Activated T-cell treated with anti-CD3 and anti-CD28 coated beads for 48 hours (primary cell): ENCODE measurements around the gene UBA1.

Source experiments
- DNase-seq: peaks from one replicate; pipeline ENCODE4 v3.0.0-alpha.2; 2020; ENCODE audit warnings: low read depth

The UBA1 gene

DNA sequence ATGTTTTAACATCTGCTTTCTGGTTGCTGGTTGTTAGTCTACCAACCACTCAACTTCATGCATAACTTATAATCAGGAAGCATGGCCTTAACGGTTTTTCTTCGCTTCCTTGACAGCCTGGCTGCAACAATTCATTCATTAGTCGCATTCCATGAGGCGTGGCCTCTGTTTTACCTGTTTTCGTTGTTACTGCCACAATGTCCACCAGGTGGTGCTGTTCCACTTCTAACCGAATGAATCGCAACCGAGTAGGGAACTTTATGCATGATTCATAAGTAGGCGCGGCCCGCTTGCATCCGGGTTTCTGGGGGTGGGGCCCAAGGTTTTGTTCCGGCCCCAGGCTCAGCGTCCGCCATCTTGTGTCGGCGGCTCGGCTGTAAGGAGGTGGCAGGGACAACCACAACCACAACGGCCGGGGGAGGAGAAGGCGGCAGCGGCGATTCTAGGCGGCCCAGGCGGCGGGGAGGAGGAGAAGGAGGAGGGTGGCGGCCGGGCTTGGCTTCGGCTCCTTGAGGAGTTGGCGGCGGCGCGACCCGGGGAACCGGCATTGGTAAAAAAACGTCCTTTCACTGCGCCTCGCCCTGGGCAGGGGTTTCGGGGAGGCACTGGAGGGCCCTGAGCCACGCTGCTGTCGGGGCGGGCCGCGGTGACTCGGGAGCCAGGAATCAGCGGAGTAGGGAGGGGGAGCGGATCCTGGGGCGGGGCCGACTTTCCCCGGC, at the start of gene UBA1:
TSS of gene UBA1 (plus strand) at position 355 of the 719 bp plus-strand sequence. CDS start 4,974 bp downstream, outside the sequence.
- peak; percentile 83 for DNase-seq

- no peak for DNase-seq
Observed at GRCh38 chrX:47143894-47144625, 49.6 kb upstream of the UBA1 start.

GRCh38 chrX:47144626-47145394, 48.8 kb upstream of the UBA1 start, which contains the start of the genes NDUFB11 and RBM10:
TSS of gene NDUFB11 (minus strand) at chrX:47144702. CDS start at chrX:47144679, 23 bp downstream.
TSS of gene RBM10 (plus strand) at chrX:47145221. CDS start at chrX:47147482, 2,261 bp downstream.
- DNase-seq: peak; percentile 84

- no peak for DNase-seq
Observed at GRCh38 chrX:47145395-47146120, 48.1 kb upstream of the UBA1 start.

GRCh38 chrX:47146121-47146935, 47.3 kb upstream of the UBA1 start:
- DNase-seq: no peak

DNA sequence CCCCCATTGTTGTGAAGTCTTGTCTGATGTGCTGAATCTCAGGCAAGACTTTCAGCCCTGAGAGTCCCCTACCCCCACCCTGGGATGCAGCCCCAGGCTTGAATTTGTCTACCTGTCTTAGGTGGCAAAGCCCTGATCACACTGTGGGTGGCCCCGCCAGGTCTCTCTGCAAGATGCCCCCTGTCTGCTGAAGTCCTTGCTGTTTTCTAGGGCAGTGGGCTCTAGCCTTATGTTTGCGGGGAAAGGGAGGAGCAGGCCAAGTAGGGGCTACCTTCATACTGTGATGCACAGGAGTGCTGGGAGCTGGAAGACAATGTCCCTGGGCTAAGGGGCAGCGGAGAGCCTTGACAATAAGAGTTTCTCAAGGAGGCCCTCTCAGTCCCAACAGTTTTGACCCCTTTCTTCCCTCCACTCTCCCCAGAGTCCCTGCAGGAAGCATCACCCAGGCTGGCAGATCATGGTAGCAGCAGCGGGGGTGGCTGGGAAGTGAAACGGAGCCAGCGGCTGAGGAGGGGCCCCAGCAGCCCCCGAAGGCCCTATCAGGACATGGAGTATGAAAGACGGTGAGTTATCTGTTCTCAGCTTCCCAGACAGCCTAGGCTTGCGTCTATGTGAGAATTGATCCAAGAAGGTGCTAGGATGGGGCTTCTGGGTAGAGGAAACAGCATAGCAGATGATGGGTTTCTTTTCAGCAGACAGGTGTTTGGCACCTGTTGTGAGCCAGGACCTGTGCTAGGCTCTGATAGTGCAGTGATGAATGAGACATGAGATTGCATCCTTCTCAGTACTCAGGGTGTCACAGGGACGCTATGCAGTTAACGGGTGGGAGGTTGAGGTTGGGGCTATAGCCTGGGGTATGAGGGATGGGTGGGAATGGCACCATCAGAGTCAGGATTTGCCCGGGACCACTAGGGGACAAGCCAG, 46.4 kb upstream of the UBA1 start:
- no peak for DNase-seq

DNA sequence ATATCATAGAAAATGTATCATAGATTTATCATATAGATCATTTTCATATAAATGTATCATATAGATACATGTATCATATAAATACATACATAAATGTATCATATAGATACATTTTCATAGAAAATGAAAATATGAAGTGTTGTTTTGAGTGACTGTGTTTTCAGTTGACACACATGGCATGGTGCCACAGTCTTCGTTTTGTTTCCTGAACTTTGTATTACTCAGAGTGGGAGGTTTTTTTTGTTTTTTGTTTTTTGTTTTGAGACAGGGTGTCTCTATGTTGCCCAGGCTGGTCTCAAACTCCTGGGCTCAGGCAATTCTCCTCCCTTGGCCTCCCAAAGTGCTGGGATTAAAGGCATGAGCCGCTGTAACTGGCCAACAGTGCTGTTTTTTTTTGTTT, 44.7 kb upstream of the UBA1 start:
- no peak for DNase-seq

GRCh38 chrX:47151435-47151834, 42.2 kb upstream of the UBA1 start:
- no peak for DNase-seq

GRCh38 chrX:47156611-47157520, 36.8 kb upstream of the UBA1 start:
- no peak for DNase-seq

- DNase-seq: no peak
Observed at GRCh38 chrX:47158131-47158530, 35.5 kb upstream of the UBA1 start.

DNA sequence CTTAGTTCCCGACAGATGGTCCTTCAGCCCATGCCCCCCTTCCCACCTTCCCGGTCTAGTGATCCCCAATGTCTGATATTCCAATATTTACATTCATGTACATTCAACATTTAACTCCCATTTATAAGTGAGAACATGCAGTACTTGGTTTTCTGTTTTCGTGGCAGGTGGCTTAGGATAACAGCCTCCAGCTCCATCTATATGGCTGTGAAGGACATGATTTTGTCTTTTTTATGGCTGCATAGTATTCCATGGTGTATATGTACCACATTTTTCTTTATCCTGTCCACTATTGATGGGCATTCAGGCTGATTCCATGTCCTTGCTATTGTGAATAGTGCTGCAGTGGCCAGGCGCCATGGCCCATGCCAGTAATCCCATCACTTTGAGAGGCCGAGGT, 34.8 kb upstream of the UBA1 start:
- no peak for DNase-seq

- DNase-seq: no peak
Observed at GRCh38 chrX:47160781-47161180, 32.8 kb upstream of the UBA1 start.

- DNase-seq: no peak
Observed at GRCh38 chrX:47162927-47163583, 30.6 kb upstream of the UBA1 start.

GRCh38 chrX:47164420-47164819, 29.2 kb upstream of the UBA1 start:
- DNase-seq: no peak

- no peak for DNase-seq
Observed at GRCh38 chrX:47166126-47166525, 27.5 kb upstream of the UBA1 start.

- DNase-seq: no peak
Observed at GRCh38 chrX:47168495-47169073, 25.0 kb upstream of the UBA1 start.

DNA sequence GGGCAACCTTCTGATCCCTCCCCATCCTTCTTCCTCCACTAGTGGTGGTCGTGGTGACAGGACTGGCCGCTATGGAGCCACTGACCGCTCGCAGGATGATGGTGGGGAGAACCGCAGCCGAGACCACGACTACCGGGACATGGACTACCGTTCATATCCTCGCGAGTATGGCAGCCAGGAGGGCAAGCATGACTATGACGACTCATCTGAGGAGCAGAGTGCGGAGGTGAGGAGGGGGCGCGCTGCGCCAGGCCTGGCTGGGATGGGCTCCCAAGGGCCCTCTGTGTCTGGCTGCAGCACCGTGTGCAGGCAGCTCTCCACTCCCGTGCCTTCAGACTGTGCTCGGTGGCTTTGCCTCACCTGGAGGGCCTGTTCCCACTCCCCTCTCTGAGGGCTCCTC, 24.4 kb upstream of the UBA1 start:
- no peak for DNase-seq
